HG02623 (cell line): Measurements from ENCODE around the gene ZCCHC13.
A peak's percentile ranks its signal among the peaks of the same experiment; 100 is the strongest.
"Not testable (repeated sequence)": the region's sequence is repeated elsewhere in the genome, so short reads cannot be mapped to it uniquely, and the experiment has no call there.

Experiments used
- ATAC-seq: cut with Tn5 transposase; IDR thresholded peaks from one replicate; pipeline ENCODE4 v1.9.1; 2021; ENCODE audit warnings: moderate library complexity; ENCODE audit not compliant: unreplicated experiment

Gene ZCCHC13

GRCh38 chrX:74304016-74304415 is at the start of gene ZCCHC13:
TSS of gene ZCCHC13 (plus strand) at chrX:74304180. CDS start at chrX:74304267, 87 bp downstream.
- ATAC-seq = no peak

DNA sequence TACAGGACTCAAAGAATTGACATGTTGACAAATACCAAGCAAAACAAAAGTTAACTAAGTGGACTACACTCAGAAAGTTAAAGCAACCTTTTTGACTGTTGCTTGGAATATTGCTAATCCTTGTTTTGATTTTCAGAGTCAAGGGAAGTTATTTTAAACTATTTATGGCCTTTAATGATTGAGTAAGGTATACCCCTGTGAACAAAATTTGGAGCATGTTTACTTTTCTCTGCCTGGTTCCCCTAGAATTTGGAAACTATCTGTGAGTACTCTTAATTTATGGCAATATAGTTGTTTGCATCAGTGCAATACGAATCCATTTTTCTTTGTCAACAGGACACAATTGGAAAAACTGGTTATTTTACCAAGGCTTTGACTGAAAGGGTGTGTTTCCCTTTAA is 45.9 kb upstream of the ZCCHC13 start:
- ATAC-seq = not testable (repeated sequence)

- no peak for ATAC-seq
Measured at GRCh38 chrX:74259885-74260491, 44.0 kb upstream of the ZCCHC13 start.

DNA sequence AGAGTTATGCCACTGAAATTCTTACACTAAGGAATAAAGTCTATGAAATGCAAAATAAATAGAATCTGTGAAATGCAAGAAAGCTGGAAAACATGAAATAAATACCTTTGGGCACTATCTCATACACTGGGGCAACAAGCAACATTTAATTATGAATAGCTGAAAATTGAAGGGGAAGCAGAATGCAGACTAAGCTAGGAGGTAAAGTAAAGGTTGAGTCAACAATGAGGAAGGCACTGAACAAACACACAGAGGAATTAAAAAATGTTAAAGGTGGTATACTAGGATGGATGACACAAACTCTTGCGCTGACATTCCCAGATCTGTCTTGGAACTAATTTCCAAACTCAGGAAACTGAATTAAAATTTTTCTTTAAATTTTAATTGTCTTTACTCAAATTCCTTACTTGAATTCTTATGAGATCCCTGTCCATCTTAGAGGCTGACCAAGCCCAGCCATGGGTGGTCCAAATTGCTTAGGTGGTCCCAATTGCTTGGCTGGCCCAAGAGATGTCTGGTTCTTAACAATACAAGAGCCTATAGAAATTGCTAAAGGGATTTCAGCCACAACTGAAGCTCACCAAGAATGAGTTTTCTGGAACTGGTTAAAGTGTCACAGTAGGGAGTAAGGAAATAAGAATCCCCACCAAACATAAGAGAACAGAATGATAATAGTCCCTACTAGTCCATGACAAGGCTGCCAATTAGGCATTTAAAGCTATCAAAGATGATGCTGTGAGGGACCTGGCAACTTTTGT is 41.3 kb upstream of the ZCCHC13 start:
- ATAC-seq = no peak

DNA sequence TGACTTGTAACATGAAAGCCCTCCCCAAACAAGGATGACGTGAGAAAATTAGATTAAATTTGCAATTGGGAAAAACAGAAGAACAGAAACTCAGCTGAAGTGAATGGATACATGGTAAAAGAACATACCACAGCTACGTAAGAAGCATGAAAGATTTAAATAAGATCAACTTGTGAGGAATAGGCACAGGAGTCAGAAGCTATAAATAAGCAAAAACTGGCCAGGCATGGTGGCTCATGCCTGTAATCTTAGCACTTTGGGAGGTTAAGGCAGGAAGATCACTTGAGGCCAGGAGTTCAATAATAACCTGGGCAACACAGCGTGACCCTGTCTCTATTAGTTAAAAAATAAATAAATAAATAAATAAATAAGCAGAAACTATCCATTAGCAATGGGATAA is 33.6 kb upstream of the ZCCHC13 start:
- no peak for ATAC-seq

DNA sequence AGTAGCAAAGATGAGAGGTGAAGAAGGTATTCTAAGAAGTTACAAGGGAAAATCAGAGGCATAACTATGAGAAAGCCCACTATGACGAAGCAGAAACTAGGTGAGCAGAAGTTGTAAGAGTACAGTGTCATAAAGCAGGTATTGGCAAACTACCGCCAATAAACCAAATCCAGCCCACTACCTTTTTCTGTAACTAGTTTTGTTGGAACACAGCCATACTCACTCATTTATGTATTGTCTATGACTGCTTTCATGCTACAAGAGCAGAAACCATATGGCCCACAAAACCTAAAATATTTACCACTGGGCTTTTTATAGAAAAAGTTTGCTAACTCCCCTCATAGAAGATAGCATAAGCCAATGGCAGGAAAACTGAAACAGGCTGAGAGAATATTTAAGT is 31.8 kb upstream of the ZCCHC13 start:
- peak; percentile 73 for ATAC-seq

- ATAC-seq = no peak
Measured at GRCh38 chrX:74274516-74274915, 29.5 kb upstream of the ZCCHC13 start.

DNA sequence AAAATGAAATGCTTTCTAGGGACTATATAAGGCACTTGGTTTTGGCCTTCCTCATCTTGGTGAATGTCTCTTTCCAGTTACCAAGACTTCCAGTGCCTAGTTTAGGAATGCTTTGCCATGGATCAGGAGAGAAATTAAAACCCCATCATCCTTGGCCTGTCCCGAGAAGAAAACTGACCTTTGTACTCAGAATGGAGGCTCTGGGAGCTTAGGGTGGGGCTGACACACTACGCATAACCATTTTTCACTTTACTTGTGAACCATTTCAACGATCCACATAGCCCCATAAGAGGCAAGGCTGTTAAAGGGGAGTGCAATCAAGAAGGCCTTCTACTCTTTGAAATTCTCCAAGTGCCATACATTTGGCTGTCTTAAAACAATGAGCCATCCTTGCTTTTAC is 26.7 kb upstream of the ZCCHC13 start:
- no peak for ATAC-seq

DNA sequence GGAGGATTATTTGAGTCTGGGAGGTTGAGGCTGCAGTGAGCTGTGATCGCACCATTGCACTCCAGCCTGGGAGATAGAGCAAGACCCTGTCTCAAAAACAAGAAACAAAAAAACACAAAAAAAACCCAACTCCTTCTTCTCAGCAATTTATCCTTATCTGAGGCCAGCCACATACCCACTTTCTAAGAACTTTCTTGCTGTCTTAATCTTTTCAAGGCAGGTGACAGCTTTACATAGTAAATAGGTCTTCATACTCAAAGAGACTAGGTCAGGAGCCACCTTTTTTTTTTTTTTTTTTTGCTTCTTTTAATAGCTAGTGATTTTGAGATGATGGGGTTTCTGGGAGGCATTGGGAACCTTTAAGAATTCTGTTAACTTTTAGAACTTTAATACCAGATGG is 26.1 kb upstream of the ZCCHC13 start:
- no peak for ATAC-seq

GRCh38 chrX:74280759-74281158 is 23.2 kb upstream of the ZCCHC13 start:
- ATAC-seq = peak; percentile 77

- ATAC-seq = no peak
Measured at GRCh38 chrX:74284391-74284952, 19.5 kb upstream of the ZCCHC13 start.

DNA sequence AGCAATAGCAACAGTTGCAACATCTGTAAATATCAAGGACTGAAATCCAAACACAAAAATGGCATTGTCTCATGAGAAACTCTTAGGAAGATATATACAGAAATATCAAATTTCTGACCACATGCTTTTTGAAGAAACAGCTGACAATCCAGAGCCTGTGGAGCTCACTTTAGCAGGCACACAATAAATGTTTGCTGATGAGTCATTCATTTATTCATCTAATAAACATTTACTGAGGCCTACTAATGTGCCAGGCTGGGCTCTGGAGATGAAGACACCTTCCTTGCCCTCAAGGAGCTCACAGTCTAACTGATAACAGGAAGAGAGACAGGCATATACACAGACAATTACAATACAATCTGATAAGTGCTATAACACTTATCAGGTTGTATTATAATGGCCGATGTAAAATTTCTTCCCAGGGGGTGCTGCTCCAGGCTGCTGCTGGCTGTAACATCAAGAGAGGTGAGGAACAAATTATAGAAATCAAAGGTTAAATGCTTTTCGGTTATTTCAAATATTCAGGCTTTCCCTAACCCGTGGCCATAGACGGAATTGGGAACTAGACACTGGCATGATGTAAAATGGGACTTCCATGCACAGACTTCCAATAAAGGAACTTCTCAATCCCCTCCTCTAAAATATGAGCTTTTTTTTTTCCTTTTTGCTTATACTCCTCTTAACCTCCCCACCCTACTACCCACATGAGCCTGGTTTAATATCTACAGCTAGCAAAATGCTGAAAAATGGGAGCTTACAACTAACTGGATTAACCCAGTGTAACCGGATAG is 16.8 kb upstream of the ZCCHC13 start:
- ATAC-seq = no peak

DNA sequence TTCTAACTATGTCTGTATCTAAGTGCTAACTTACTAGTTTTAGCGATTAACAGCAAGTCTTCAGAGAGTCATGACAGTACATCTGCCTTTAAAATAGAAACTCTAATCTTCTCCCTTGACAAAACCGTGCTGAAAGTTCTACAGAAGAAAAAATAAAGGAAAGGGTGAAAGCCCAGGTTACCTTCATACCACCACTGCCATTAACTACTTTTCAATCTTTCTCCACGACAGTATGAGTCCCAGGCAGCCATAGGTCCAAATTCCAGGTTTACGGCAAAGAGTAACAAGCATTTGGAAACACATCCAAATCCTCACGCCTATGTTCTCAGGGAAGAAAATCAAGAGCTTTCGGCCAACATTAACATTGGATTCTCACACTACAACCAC is 12.4 kb upstream of the ZCCHC13 start:
- ATAC-seq = no peak

DNA sequence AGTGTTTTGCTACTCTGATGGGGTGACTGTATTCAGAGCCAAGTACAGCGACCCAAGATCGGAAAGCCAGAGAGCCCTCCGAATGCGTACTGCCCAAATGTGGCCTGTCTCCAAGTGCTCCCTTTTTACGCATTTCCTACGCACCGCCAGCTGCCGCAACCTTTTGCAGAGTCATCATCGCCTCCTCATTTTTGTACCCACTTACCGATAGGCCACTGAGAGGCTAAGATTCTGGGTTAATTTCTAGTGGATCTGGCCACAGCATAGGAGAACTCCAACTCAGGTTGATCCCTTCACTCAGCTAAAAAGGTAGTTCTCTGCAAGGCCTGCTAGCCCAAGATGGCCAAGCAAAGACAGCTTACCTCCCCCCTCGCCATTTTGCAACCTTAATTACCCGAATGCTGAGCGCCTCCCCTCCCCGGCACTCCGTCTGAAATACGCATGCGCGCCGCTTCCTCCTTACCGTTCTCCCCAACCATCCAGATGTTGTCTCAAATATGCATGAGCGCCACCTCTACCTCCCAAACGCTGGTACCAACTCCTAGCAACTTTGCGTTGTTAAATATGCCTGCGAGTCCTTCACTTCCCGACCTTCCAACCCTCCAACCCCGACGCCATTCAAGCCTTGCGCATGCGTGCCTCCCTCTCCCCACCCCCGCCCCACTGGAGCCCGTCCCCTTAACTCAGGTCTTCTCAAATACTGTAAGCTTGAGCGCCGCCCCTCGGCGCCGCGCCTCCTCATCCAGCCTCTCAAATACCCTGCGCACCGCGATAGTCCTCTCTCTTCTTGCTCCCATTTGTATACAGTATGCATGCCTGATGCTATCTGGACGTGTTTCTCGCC is 11.8 kb upstream of the ZCCHC13 start:
- peak; percentile 90 for ATAC-seq

DNA sequence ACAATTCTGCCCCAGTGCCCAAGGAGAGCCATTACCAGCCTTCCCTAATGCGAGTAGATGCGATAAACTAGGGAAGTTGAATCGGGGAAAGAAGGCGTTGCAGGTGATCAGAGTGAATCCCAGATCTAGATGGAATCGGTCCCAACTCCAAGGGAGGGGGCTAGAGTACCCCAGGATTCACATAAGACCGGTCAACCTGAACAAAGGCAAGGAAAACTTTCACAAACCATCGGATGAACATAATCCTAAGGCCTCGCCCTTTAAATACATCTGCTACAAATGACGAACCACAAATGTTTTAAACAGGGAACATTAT is 11.2 kb upstream of the ZCCHC13 start:
- no peak for ATAC-seq

DNA sequence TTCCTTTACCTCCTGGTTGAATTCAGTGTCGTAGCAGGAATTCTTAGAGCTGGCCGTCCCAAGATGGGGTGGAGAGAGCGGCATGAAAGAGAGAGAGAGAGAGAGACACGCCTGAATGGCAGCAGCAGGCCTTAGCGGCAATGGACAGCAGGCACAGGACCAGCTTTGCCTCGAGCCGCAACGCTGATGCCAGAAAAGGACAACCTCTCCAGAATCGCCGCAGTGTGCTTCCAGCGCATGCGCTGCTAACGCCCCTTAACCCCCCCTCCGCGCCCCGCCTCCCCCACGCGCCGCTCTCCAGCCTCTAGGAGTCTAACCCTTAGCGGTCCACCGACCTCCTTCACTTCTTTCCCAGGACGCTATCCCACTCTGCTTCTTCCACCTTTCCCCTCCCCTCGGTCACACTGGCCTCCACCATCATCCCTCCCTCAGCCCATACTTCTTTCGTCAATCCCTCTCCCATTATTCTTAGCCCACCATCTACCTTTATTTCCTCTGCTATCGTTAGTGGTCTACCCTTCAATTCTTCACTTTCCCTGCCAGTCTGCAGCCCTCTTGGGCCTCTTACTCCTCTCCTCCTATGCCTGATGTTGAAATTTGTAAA is 10.5 kb upstream of the ZCCHC13 start:
- no peak for ATAC-seq

- no peak for ATAC-seq
Measured at GRCh38 chrX:74295101-74295500, 8.9 kb upstream of the ZCCHC13 start.

GRCh38 chrX:74297766-74298165 is 6.2 kb upstream of the ZCCHC13 start:
- no peak for ATAC-seq

DNA sequence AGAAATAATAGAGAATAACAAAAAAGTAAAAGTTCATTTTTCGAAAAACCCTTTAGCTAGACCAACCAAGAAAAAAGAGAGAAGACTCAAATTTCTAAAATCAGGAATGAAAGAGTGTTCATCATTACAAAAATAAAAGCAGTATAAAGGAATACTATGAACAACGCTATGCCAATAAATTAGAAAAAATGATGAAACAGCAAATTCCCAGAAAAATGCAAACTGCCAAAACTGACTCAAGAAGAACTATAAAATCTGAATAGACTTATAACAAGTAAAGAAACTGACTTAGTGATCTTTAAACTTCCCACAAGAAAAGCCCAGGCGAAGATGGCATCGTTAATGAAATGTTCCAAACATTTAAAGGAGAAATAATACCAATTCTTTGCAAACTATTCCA is 3.1 kb upstream of the ZCCHC13 start:
- no peak for ATAC-seq

DNA sequence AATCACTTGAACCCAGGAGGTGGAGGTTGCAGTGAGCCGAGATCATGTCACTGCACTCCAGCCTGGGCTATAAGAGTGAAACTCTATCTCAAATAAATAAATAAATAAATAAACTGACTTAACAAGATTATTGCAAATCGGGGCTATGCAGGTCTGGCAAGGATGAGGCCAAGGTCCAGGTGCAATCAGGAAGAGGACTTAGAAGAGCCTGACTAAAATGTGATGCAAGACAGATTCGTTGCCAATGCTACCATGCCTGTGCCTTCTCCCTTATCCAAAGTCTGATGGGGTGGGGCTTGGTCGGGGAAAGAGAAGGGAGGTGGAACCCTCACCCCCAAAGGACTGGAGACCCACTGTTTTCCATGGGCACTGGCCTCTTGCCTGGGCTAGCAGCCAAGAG is 14.7 kb downstream of the ZCCHC13 start:
- no peak for ATAC-seq
